CD4-positive, alpha-beta T cell (primary cell): Measurements from ENCODE around the gene CIDEA. TPM values are rescaled to one million over a fixed set of nuclear protein-coding genes. Genes with fewer than 3 reads are reported as not detected.

ENCODE experiments used
- ATAC-seq: fragments of 200-7000 bp; cut with Tn5 transposase; one replicate; pipeline ENCODE4 v1.10.0; 2022; ENCODE audit warnings: mild to moderate bottlenecking; ENCODE audit not compliant: poor library complexity
- CTCF ChIA-PET: fragments of 350-600 bp; sonication (Branson Sonifier 250); formaldehyde crosslinking; loops from one replicate; lab custom pipeline; 2021; ENCODE audit warnings: antibody characterized with exemption, inconsistent platforms; lab: Charles Lee
- POLR2A ChIA-PET: fragments of 350-600 bp; sonication (Branson Sonifier 250); formaldehyde crosslinking; loops from one replicate; lab custom pipeline; 2021; ENCODE audit warnings: antibody characterized with exemption, inconsistent platforms; lab: Charles Lee
- DNase-seq, 14 experiments: peaks; one replicate each; pipeline ENCODE4 v3.0.0-alpha.2; 2013 to 2020; ENCODE audit warnings: mixed read lengths in 2 of 14
- H3K27ac ChIP-seq, 2 donors: one replicate each; pipeline versions ENCODE4 v1.5.1 to v1.7.0; 2013; ENCODE audit warnings: low read length in 2 of 2, low read depth in 1 of 2, mild to moderate bottlenecking in 1 of 2
- H3K27me3 ChIP-seq, 2 experiments: 1 replicate in 1 of 2; 2 replicates in 1 of 2; pipeline versions ENCODE4 v1.6.1 to v1.7.0; 2013; ENCODE audit warnings: low read length in 2 of 2, control low read depth in 1 of 2, mild to moderate bottlenecking in 1 of 2, moderate library complexity in 1 of 2; ENCODE audit not compliant: insufficient read depth in 2 of 2, control insufficient read depth in 1 of 2
- H3K36me3 ChIP-seq: one replicate; pipeline ENCODE4 v1.6.1; 2013; ENCODE audit warnings: low read length, control low read depth; ENCODE audit not compliant: insufficient read depth
- H3K4me1 ChIP-seq: one replicate; pipeline ENCODE4 v1.6.1; 2013; ENCODE audit warnings: low read length, control low read depth; ENCODE audit not compliant: insufficient read depth
- H3K4me3 ChIP-seq: one replicate; pipeline ENCODE4 v1.5.1; 2013; ENCODE audit warnings: mild to moderate bottlenecking, low read length, moderate library complexity
- H3K9me3 ChIP-seq, 2 experiments: 1 replicate in 1 of 2; 2 replicates in 1 of 2; pipeline versions ENCODE4 v1.6.1 to v1.7.0; 2013; ENCODE audit warnings: low read length in 2 of 2, mild to moderate bottlenecking in 2 of 2, control low read depth in 1 of 2, moderate library complexity in 1 of 2; ENCODE audit not compliant: control insufficient read depth in 1 of 2, insufficient read depth in 1 of 2
- H3K27ac Mint-ChIP-seq: one replicate; pipeline ENCODE4 v1.8.0; 2020; ENCODE audit warnings: mixed read lengths
- H3K27me3 Mint-ChIP-seq: one replicate; pipeline ENCODE4 v1.8.0; 2021; ENCODE audit warnings: mixed read lengths
- H3K36me3 Mint-ChIP-seq: one replicate; pipeline ENCODE4 v1.8.0; 2021; ENCODE audit warnings: low read depth, mixed read lengths
- H3K4me1 Mint-ChIP-seq: one replicate; pipeline ENCODE4 v1.8.0; 2021; ENCODE audit warnings: low read depth, mixed read lengths
- H3K4me3 Mint-ChIP-seq: one replicate; pipeline ENCODE4 v1.8.0; 2020; ENCODE audit warnings: mild to moderate bottlenecking, mixed read lengths
- H3K9me3 Mint-ChIP-seq: one replicate; pipeline ENCODE4 v1.8.0; 2020; ENCODE audit warnings: mixed read lengths
- intact Hi-C, 2 experiments: fragments of 100-400 bp; cut with DNase I in 1 of 2; cut with micrococcal nuclease in 1 of 2; formaldehyde crosslinking; loops; one replicate each; pipeline versions ENCODE4 v1.15.1 to v1.9.0; 2023 to 2025; cut with DNase I, micrococcal nuclease
- total RNA-seq, 174 experiments: library from RNA in 2 of 174; stranded (reverse) in 2 of 174; gene quantifications; one replicate each; pipeline ENCODE4 v1.2.3 and lab custom pipeline; 2021 to 2026
- TF ChIP-seq, protein P1 (sequence below): fragments of 200-600 bp; IDR thresholded peaks from one replicate; pipeline ENCODE4 v1.8.0; 2022; ENCODE audit warnings: antibody characterized with exemption, mild to moderate bottlenecking

Gene CIDEA
- total RNA-seq, 2 experiments from 2014 or later: not detected

DNA sequence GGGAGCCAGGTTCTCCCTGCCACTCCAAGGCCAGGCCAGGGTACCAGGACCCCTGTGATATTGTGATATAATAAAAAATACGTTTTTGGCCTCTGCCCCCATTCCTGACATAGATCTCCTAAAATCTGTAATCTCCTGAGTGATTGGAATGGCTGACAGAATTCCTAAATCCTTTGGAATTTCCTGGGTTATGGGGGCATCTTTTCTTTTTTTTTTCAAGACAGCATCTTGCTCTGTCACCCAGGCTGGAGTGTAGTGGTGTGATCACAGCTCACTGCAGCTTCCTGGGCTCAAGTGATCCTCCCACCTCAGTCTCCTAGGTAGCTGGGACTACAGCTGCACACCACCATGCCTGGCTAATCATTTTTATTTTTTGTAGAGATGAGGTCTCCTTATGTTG lies 27.7 kb downstream of the CIDEA start:
- Histone ChIP-seq H3K4me1 (no peaks in the 10 kb centered on the region), H3K4me3 (no peak overlapping the region), H3K27ac (no peak overlapping the region), H3K27me3 (peaks cover 7 to 17% of the 10 kb centered on the region in 2 experiments), H3K9me3 (no peaks in the 10 kb centered on the region), H3K36me3 (no peaks in the 10 kb centered on the region)
- Mint-ChIP-seq H3K9me3 (no peaks in the 10 kb centered on the region), H3K27ac (no peak overlapping the region), H3K4me3 (no peak overlapping the region), H3K4me1 (no peaks in the 10 kb centered on the region), H3K36me3 (no peaks in the 10 kb centered on the region), H3K27me3 (peaks cover 28% of the 10 kb centered on the region)
- intact Hi-C loops: no loop called here
- ChIA-PET POLR2A (no interaction called here), CTCF (no interaction called here)
- ATAC-seq (no peak), DNase-seq (no peak)
- TF ChIP-seq, protein P1, sequence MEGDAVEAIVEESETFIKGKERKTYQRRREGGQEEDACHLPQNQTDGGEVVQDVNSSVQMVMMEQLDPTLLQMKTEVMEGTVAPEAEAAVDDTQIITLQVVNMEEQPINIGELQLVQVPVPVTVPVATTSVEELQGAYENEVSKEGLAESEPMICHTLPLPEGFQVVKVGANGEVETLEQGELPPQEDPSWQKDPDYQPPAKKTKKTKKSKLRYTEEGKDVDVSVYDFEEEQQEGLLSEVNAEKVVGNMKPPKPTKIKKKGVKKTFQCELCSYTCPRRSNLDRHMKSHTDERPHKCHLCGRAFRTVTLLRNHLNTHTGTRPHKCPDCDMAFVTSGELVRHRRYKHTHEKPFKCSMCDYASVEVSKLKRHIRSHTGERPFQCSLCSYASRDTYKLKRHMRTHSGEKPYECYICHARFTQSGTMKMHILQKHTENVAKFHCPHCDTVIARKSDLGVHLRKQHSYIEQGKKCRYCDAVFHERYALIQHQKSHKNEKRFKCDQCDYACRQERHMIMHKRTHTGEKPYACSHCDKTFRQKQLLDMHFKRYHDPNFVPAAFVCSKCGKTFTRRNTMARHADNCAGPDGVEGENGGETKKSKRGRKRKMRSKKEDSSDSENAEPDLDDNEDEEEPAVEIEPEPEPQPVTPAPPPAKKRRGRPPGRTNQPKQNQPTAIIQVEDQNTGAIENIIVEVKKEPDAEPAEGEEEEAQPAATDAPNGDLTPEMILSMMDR: no peak

DNA sequence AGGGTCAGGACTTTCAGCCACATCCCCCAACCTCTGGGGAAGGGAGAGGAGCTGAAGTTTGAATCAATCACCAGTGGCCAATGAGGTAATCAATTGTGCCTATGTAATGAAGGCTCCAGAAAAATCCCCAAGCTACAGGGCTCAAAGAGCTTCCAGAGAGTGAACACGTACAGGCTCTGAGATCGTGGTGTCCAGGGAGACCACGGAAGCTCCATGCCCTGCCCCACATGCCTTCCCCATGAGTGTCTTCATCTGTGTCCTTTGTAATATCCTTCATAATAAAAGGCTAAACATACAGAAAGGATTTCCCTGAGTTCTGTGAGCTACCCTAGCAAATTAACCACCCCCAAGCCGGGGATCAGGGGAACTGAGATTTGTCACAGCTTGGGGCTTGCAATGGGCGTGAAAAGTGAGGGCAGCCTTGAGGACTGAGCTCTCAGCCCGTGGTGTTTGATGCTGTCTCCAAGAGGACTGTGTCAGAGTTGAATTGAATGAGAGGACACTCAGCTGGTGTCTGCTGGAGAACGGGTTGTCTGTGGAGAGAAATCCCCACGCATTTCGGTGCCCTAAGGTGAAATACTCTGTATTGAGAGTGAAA lies 28.4 kb downstream of the CIDEA start:
- DNase-seq (no peak), ATAC-seq (no peak)
- H3K4me1 ChIP-seq: no peaks in the 10 kb centered on the region
- intact Hi-C loops: no loop called here
- peaks cover 0 to 5% of the 10 kb centered on the region in 2 experiments for H3K9me3 ChIP-seq
- H3K27ac ChIP-seq: no peak overlapping the region
- Mint-ChIP-seq H3K27ac (no peak overlapping the region), H3K9me3 (no peaks in the 10 kb centered on the region), H3K36me3 (no peaks in the 10 kb centered on the region), H3K4me3 (no peak overlapping the region), H3K4me1 (no peaks in the 10 kb centered on the region), H3K27me3 (peaks cover 21% of the 10 kb centered on the region)
- no peak overlapping the region for H3K4me3 ChIP-seq
- TF ChIP-seq, protein P1: no peak
- ChIA-PET CTCF (no interaction called here), POLR2A (no interaction called here)
- H3K27me3 ChIP-seq: peaks cover 13 to 23% of the 10 kb centered on the region in 2 experiments
- no peaks in the 10 kb centered on the region for H3K36me3 ChIP-seq

DNA sequence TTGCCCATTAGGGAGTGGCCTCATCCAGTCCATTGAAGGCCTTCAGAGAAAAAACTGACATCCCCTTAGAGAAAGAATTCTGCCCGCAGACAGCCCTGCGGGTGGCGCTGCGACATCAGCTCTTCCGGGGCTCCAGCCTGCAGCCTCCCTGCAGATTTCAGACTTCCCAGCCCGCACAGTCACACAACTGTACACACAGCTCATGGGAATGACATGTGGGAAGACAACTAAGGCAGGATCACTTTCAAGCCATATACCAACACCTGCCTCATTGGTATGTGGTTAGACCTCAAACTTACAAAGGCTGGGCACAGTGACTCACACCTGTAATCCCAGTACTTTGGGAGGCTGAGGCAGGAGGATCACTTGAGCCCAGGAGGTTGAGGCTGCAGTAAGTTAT lies 29.1 kb downstream of the CIDEA start:
- H3K4me1 ChIP-seq: peaks cover 7% of the 10 kb centered on the region
- intact Hi-C loops: no loop called here
- no peak overlapping the region for H3K27ac ChIP-seq
- ATAC-seq (no peak), DNase-seq (no peak)
- peaks cover 0 to 12% of the 10 kb centered on the region in 2 experiments for H3K9me3 ChIP-seq
- ChIA-PET CTCF (no interaction called here), POLR2A (interaction anchor here (0.6 kb wide), 1 partner anchor 32 kb away, joined by 3 read pairs; no protein-coding TSS in a partner anchor)
- H3K4me3 Mint-ChIP-seq: no peak overlapping the region
- no peaks in the 10 kb centered on the region for H3K36me3 Mint-ChIP-seq
- H3K4me1 Mint-ChIP-seq: no peaks in the 10 kb centered on the region
- H3K36me3 ChIP-seq: no peaks in the 10 kb centered on the region
- TF ChIP-seq, protein P1: no peak
- H3K9me3 Mint-ChIP-seq: no peaks in the 10 kb centered on the region
- no peak overlapping the region for H3K27ac Mint-ChIP-seq
- H3K4me3 ChIP-seq: no peak overlapping the region
- peaks cover 20 to 30% of the 10 kb centered on the region in 2 experiments for H3K27me3 ChIP-seq
- H3K27me3 Mint-ChIP-seq: peaks cover 28% of the 10 kb centered on the region
